Skeletal muscle satellite cell (primary cell): ENCODE data around the gene KLHL12. TPM values are rescaled to one million over a fixed set of nuclear protein-coding genes. Genes with fewer than 3 reads are reported as not detected.
A peak's percentile ranks its signal among the peaks of the same experiment; 100 is the strongest.

Source experiments
- H3K27me3 ChIP-seq: 2 replicates; pipeline ENCODE4 v1.7.0; 2013; ENCODE audit warnings: low read length; ENCODE audit not compliant: control insufficient read depth, insufficient read depth
- H3K36me3 ChIP-seq: 2 replicates; pipeline ENCODE4 v1.7.0; 2013; ENCODE audit warnings: mild to moderate bottlenecking, control low read depth, low read length; ENCODE audit not compliant: insufficient read depth
- H3K4me1 ChIP-seq: 2 replicates; pipeline ENCODE4 v1.7.0; 2013; ENCODE audit warnings: low read length; ENCODE audit not compliant: control insufficient read depth, insufficient read depth
- H3K4me2 ChIP-seq: 2 replicates; pipeline ENCODE4 v1.7.0; 2013; ENCODE audit warnings: mild to moderate bottlenecking, low read length
- H3K4me3 ChIP-seq: 2 replicates; pipeline ENCODE4 v1.7.0; 2013; ENCODE audit warnings: low read length
- H3K9ac ChIP-seq: 2 replicates; pipeline ENCODE4 v1.7.0; 2013; ENCODE audit warnings: mild to moderate bottlenecking, low read depth, low read length, moderate library complexity
- H3K9me3 ChIP-seq: replicated peaks from 2 replicates; pipeline ENCODE4 v1.7.0; 2013; ENCODE audit warnings: mild to moderate bottlenecking, control low read depth, low read length
- total RNA-seq: library from RNA; depleted of rRNA; stranded (reverse); fragments of >200 nt; gene quantifications from 2 replicates; pipeline ENCODE4 v1.2.3, GENCODE V29; 2012; rRNA removed

Gene KLHL12
- 22.6 and 24.2 TPM in 2 replicates for total RNA-seq

- Histone ChIP-seq H3K4me3 (peak within 1 kb of the TSS; percentile 96), H3K36me3 (peaks cover 8% of the 10 kb centered on the region)
Measured at GRCh38 chr1:202926581-202927491, at the start of gene KLHL12. Gene KLHL12, minus strand, starts transcription at chr1:202927234. Its CDS starts 2,072 bp downstream, at chr1:202925162.

GRCh38 chr1:202976633-202977032 is 49.6 kb upstream of the KLHL12 start:
- Histone ChIP-seq H3K9ac (no peak overlapping the region), H3K4me3 (no peak overlapping the region), H3K27me3 (peaks cover 73% of the 10 kb centered on the region), H3K36me3 (no peaks in the 10 kb centered on the region), H3K4me1 (no peaks in the 10 kb centered on the region), H3K9me3 (no peaks in the 10 kb centered on the region), H3K4me2 (no peak overlapping the region)

More at GRCh38 chr1:202926581-202927491, at the start of gene KLHL12:
- H3K27me3 ChIP-seq, result no peaks in the 10 kb centered on the region
- no peaks in the 10 kb centered on the region for H3K9me3 ChIP-seq
- peak within 1 kb of the TSS; percentile 96 for H3K4me2 ChIP-seq
- H3K4me1 ChIP-seq, result peaks cover 8% of the 10 kb centered on the region
- H3K9ac ChIP-seq, result peak within 1 kb of the TSS; percentile 92

GRCh38 chr1:202974856-202975255 is 47.8 kb upstream of the KLHL12 start:
- no peaks in the 10 kb centered on the region for H3K9me3 ChIP-seq
- no peaks in the 10 kb centered on the region for H3K4me1 ChIP-seq
- no peak overlapping the region for H3K9ac ChIP-seq
- no peaks in the 10 kb centered on the region for H3K36me3 ChIP-seq
- H3K4me2 ChIP-seq, result no peak overlapping the region
- H3K27me3 ChIP-seq, result peaks cover 64% of the 10 kb centered on the region
- no peak overlapping the region for H3K4me3 ChIP-seq

DNA sequence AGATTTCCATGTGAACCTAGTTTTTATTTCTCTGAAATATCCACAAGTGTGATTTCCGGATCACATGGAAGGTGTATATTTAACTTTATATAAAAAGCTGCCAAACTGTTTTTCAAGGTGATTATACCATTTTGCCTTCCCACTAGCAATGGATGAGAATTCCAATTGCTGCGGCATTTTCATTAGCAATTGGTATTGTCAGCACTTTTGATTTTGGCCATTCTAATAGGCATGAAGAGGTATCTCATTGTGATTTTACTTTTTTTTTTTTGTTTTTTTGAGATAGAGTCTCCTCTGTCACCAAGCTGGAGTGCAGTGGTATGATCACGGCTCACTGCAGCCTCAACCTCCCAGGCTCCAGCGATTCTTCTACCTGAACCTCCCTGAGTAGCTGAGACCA is 45.0 kb upstream of the KLHL12 start:
- Histone ChIP-seq H3K4me1 (peaks cover 6% of the 10 kb centered on the region), H3K27me3 (peaks cover 38% of the 10 kb centered on the region), H3K9ac (no peak overlapping the region), H3K4me3 (no peak overlapping the region), H3K9me3 (no peaks in the 10 kb centered on the region), H3K4me2 (no peak overlapping the region), H3K36me3 (no peaks in the 10 kb centered on the region)

DNA sequence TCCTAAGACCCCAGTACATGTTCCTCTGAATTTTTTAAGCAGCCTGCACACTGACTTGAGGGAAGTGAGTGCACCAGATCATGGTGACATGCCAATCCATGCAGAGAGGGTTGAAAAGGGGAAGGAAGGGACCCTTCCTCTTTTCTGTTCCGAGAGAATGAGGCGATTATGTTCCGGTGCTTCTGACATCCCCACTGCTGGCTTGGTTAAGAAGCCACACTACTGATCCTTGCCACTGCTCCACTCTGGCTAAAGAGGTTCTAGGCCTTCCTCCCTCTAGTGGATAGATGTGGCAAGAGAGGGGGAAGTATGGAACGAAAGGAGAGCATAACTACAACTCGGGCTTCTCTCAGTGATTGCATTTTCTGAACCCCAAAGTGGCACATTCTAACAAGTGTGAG is 41.9 kb upstream of the KLHL12 start:
- H3K27me3 ChIP-seq, result peaks cover 15% of the 10 kb centered on the region
- H3K4me2 ChIP-seq, result no peak overlapping the region
- H3K9ac ChIP-seq, result no peak overlapping the region
- no peaks in the 10 kb centered on the region for H3K9me3 ChIP-seq
- peaks cover 32% of the 10 kb centered on the region for H3K4me1 ChIP-seq
- no peak overlapping the region for H3K4me3 ChIP-seq
- H3K36me3 ChIP-seq, result peaks cover 6% of the 10 kb centered on the region

DNA sequence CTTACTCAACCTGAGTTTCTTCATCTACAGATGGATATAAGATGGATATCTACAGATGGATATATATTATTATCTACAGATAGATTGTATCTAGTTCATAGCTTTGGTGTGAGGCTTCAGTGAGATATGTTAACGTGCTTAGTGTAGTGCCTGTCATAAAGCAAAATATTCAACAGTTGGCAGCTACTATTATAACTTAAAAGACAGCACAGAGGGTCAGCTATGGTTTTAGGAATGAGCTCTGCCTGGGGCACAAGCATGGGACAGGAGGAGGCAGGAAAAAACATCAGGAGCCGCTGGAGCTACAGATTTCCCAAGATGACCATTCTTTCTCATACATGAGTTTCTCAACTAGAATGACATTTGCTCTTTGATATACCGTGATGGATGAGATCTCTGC is 41.3 kb upstream of the KLHL12 start:
- no peaks in the 10 kb centered on the region for H3K9me3 ChIP-seq
- peaks cover 10% of the 10 kb centered on the region for H3K27me3 ChIP-seq
- H3K9ac ChIP-seq, result no peak overlapping the region
- peaks cover 32% of the 10 kb centered on the region for H3K4me1 ChIP-seq
- peaks cover 12% of the 10 kb centered on the region for H3K36me3 ChIP-seq
- no peak overlapping the region for H3K4me2 ChIP-seq
- no peak overlapping the region for H3K4me3 ChIP-seq

GRCh38 chr1:202967684-202968281 is 40.7 kb upstream of the KLHL12 start:
- peaks cover 32% of the 10 kb centered on the region for H3K4me1 ChIP-seq
- H3K27me3 ChIP-seq, result peaks cover 10% of the 10 kb centered on the region
- H3K4me3 ChIP-seq, result peak overlapping the region; percentile 63
- peak overlapping the region; percentile 51 for H3K9ac ChIP-seq
- peaks cover 18% of the 10 kb centered on the region for H3K36me3 ChIP-seq
- H3K4me2 ChIP-seq, result peak overlapping the region; percentile 77
- no peaks in the 10 kb centered on the region for H3K9me3 ChIP-seq

DNA sequence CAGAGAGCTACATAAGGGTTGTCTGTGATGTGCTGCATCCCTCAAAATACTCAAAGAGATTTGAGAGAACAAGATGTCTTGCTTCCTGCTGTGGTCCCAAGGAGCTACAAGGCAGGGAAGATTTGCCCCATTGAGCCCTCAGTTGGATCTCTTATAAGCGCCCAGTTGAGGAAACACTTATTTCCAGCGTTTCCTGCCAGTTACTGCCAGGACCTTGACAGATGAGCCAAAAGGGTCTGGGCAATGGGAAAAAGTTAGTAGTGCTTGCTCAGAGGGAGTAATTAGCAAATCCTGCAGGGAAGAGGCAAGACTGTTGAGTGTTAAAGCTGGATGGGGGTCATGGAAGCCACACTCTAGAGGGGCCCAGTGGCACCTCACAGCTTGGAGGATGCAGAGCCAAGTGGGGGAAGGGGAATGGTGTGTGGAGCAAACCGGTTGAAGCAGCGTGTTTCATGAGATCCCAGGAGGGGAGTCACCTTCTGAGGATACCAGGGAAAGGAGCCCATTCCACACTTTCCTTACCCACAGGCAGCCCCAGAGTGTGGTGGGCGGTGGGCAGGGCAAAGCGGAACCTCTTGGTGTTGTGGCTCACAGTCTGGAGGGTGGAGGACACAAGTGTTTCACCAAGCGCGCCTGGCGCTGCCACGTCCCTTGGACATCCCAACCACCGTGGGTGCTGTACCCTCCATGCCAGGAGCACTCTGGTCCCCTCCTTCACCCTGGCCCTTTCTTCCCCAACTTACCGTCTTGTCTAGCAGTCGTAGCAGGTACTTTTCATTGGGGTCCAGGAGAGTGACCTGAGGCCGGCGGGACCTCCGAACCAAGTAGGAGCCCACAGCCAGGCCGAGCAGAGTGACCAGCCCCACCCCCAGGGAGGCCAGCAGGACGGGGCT is 39.2 kb upstream of the KLHL12 start:
- peaks cover 31% of the 10 kb centered on the region for H3K36me3 ChIP-seq
- H3K27me3 ChIP-seq, result no peaks in the 10 kb centered on the region
- peak overlapping the region; percentile 98 for H3K4me2 ChIP-seq
- peaks cover 32% of the 10 kb centered on the region for H3K4me1 ChIP-seq
- peak overlapping the region; percentile 98 for H3K9ac ChIP-seq
- H3K4me3 ChIP-seq, result peak overlapping the region; percentile 98
- H3K9me3 ChIP-seq, result no peaks in the 10 kb centered on the region

- H3K27me3 ChIP-seq, result no peaks in the 10 kb centered on the region
- H3K4me3 ChIP-seq, result peak overlapping the region; percentile 98
- H3K4me2 ChIP-seq, result peak overlapping the region; percentile 98
- peak overlapping the region; percentile 53 for H3K9ac ChIP-seq
- peaks cover 36% of the 10 kb centered on the region for H3K36me3 ChIP-seq
- H3K9me3 ChIP-seq, result no peaks in the 10 kb centered on the region
- H3K4me1 ChIP-seq, result peaks cover 32% of the 10 kb centered on the region
Measured at GRCh38 chr1:202965422-202965821, 38.4 kb upstream of the KLHL12 start.

- Histone ChIP-seq H3K4me3 (peak overlapping the region; percentile 42), H3K36me3 (peaks cover 36% of the 10 kb centered on the region), H3K27me3 (no peaks in the 10 kb centered on the region), H3K4me2 (peak overlapping the region; percentile 98), H3K4me1 (peaks cover 32% of the 10 kb centered on the region), H3K9me3 (no peaks in the 10 kb centered on the region), H3K9ac (peak overlapping the region; percentile 56)
Measured at GRCh38 chr1:202964791-202965410, 37.9 kb upstream of the KLHL12 start.
